Measurements from ENCODE around the gene POP4. TPM values are rescaled to one million over a fixed set of nuclear protein-coding genes. Genes with fewer than 3 reads are reported as not detected.

Gene POP4
- total RNA-seq, 4 donors from 2014 or later = 6.4 to 59.7 (median 38.7) TPM

GRCh38 chr19:29622166-29623070, 16.3 kb downstream of the POP4 start:
- intact Hi-C loops (cut with DNase I; ENCODE audit: low total_unique reads) = no loop called here

DNA sequence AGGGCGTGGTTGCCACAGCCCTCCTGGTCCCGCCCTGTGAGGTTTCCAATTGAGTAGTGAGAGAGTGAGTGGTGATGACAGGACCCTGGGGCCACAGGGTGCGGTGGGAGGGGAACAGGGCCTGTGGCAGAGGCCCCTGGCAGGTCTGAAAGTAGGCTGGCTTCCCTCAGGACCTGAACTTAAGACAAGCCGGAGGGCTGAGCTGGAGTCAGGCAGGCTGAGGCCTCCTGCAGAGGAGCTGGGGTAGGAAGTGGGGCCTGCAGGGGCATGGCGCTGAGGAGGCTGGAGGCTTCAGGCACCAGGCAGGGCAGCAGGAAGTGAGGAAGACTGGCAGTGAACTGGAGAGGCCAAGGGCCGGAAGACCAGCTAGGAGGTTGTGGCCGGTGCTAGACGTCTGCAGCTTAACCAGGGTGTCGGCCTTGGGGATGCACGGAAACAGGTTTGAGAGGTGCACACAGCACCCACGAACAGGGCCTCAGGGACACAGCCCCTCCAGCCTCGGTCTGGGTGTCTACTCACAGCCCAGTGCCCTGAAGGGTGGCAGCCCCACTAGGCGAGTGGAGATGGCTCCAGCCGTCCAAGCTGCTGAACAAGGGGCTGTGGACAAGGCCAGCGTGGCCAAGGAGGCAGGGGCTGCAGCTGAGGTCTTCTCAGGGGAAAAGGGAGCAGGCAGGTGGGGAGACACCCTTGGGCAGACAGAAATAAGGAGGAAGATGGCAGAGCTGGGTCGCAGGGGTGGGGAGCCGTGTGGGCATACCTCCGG, 17.8 kb downstream of the POP4 start:
- intact Hi-C loops (cut with DNase I; ENCODE audit: low total_unique reads) (no loop called here), in situ Hi-C loops (cut with MboI; ENCODE audit: low pct_ligation_motif_present in 1 of 4, low pct_unique_long_range_greater_than_20kb in 1 of 4, low sequenced_read_pairs in 3 of 4) (loop anchor here in 2 of 4 donors (25.0 kb wide), 2 partner anchors 88 to 213 kb away; partner anchors contain the start of gene C19orf12 (in 1 of the 2))
- peak overlapping the region in 1 of 4 donors; percentile 25 for H3K27ac ChIP-seq
- H3K27me3 ChIP-seq = no peaks in the 10 kb centered on the region
- H3K4me1 ChIP-seq = no peaks in the 10 kb centered on the region
- no peaks in the 10 kb centered on the region for H3K9me3 ChIP-seq
- WGBS, 2 donors (ENCODE audit: low coverage in 1 of 2) = 72 to 76% methylated on average over 7 to 18 of the region's 18 CpGs
- no peak for TF ChIP-seq EP300 (IDR thresholded peaks at IDR 0.05; ENCODE audit: low read depth)
- no peak for TF ChIP-seq CTCF (IDR thresholded peaks at IDR 0.05)
- no peak for TF ChIP-seq POLR2A (IDR thresholded peaks at IDR 0.05)
- no peak for TF ChIP-seq POLR2AphosphoS5 (IDR thresholded peaks at IDR 0.05)
- H3K4me3 ChIP-seq = no peak overlapping the region
- H3K36me3 ChIP-seq = no peaks in the 10 kb centered on the region
- DNase-seq = peak; percentile 25

More at GRCh38 chr19:29622166-29623070, 16.3 kb downstream of the POP4 start:
- peak; percentile 11 for DNase-seq
- Histone ChIP-seq H3K9me3 (no peaks in the 10 kb centered on the region), H3K27ac (peak overlapping the region in 1 of 4 donors; percentile 12), H3K36me3 (no peaks in the 10 kb centered on the region), H3K4me1 (no peaks in the 10 kb centered on the region), H3K27me3 (no peaks in the 10 kb centered on the region), H3K4me3 (no peak overlapping the region)
- in situ Hi-C loops (cut with MboI; ENCODE audit: low pct_ligation_motif_present in 1 of 4, low pct_unique_long_range_greater_than_20kb in 1 of 4, low sequenced_read_pairs in 3 of 4) = loop anchor here in 2 of 4 donors (25.0 kb wide), 2 partner anchors 90 to 215 kb away; partner anchors contain the start of gene C19orf12 (in 1 of the 2)
- 67% methylated on average over 23 of the region's 23 CpGs; no CpG with 5 or more reads in 1 of the 2 donors for WGBS, 2 donors (ENCODE audit: low coverage in 1 of 2)
- TF ChIP-seq EP300 (IDR thresholded peaks at IDR 0.05; ENCODE audit: low read depth) (no peak), CTCF (IDR thresholded peaks at IDR 0.05) (no peak), POLR2AphosphoS5 (IDR thresholded peaks at IDR 0.05) (no peak), POLR2A (IDR thresholded peaks at IDR 0.05) (no peak)

DNA sequence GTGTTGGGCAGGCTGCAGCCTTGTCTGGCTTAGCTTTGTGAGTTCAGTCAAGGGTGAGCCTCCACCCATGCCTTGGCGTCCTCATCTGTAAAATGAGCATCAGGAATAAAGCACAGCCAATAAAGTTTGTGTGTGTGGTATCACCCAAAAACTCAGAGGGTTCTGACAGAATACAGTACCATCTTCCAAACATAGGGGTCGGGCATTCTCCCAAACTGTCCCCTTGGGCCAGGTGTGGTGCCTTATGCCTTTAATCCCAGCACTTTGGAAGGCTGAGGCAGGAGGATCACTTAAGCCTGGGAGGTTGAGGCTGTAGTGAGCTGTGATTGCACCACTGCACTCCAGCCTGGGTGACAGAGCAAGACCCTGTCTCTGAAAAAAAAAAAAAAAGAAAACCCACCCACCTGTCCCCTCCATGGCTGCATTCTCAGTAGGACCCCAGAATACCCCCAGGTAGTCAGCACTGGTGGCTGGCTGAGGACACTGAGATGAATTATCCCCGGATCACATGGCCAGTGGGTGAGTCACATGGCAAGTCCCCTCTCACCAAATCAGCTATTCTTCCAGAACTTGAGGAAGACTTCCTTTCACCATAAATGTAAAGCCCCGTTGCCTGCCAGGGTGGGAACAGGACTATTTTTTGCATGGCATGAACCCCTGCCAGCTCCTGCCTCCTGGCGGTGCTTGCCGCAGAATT, 18.6 kb downstream of the POP4 start:
- Histone ChIP-seq H3K4me3 (no peak overlapping the region), H3K27ac (peak overlapping the region in 1 of 4 donors; percentile 25), H3K9me3 (no peaks in the 10 kb centered on the region), H3K36me3 (no peaks in the 10 kb centered on the region), H3K4me1 (no peaks in the 10 kb centered on the region), H3K27me3 (no peaks in the 10 kb centered on the region)
- intact Hi-C loops (cut with DNase I; ENCODE audit: low total_unique reads) (no loop called here), in situ Hi-C loops (cut with MboI; ENCODE audit: low pct_ligation_motif_present in 1 of 4, low pct_unique_long_range_greater_than_20kb in 1 of 4, low sequenced_read_pairs in 3 of 4) (loop anchor here in 2 of 4 donors (25.0 kb wide), 2 partner anchors 88 to 213 kb away; partner anchors contain the start of gene C19orf12 (in 1 of the 2))
- no peak for DNase-seq
- TF ChIP-seq POLR2A (IDR thresholded peaks at IDR 0.05) (no peak), POLR2AphosphoS5 (IDR thresholded peaks at IDR 0.05) (no peak), EP300 (IDR thresholded peaks at IDR 0.05; ENCODE audit: low read depth) (no peak), CTCF (IDR thresholded peaks at IDR 0.05) (no peak)
- 73 to 80% methylated on average over 3 to 6 of the region's 6 CpGs for WGBS, 2 donors (ENCODE audit: low coverage in 1 of 2)

All from transverse colon (tissue), 4 donors.